NCI-H2227 (cell line): Measurements from ENCODE around the gene RXRA.
"Not testable (repeated sequence)": the region's sequence is repeated elsewhere in the genome, so short reads cannot be mapped to it uniquely, and the experiment has no call there.

Experiments
- DNase-seq: peaks from one replicate; lab custom pipeline; 2025; ENCODE audit not compliant: unreplicated experiment; lab: John Stamatoyannopoulos, UW

The RXRA gene

DNA sequence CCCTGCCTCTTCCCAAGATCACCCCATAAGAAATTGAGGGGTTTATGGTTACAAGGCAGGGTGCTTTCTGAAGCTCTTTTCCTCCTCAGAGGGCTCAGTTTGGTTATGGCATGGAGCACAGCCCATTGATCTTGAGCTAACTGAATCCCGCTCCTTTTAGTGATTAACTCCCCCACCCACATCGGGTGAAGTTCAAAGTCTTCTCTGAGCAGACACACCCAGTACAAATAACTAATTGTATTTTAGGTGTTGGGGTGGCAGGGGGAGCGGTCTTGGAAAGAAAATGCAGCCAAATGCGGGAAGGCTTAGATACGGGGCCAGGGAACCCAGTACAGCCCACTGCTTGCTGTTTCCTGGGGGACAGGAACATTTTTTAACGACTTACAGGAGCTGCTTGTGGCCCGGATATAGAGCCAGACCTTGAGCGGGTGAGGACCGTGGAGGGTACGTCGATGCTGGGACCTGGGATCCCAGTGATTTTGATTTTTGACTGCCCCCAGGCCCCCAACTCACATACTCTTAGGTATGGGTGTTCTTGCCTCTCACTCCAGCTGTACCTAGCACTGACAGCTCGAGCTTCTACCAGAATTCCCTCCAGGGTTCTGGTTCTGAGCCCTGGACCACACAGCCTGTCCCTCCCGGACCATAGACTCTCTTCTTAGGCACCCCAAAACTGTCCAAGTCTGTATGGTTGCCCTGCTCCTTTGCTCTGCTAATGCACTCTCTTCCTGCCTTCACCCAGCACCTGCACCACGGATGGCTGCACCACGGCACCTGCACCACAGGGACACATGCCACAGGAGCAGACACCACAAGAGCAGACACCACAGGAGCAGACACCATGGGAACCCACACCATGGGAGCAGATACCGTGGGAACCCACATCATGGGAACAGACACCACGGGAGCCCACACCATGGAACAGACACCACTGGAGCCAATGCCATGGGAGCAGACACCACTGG is 18.3 kb upstream of the RXRA start:
- DNase-seq: no peak

- DNase-seq: not testable (repeated sequence)
Measured at GRCh38 chr9:134308639-134309220, 17.5 kb upstream of the RXRA start.

DNA sequence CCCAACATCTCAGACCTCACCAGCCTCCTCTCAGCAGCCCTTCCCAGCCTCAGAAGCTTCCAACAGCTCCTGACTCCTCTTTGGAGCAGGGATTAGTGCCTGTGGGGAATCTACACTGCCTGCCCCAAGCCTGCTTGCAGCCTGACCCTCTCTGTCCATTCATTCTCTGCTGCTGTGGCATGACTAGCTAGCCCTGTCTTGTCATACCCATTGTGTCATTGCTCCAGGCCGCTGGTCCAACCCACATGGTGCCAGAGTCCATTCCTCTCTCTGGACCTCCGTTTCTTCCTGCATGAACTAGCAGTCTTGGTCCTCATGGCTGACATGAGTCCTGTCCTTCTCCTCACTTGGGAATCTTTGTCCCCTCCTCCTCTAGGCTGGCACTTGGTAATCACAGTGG is 12.8 kb upstream of the RXRA start:
- DNase-seq: no peak

DNA sequence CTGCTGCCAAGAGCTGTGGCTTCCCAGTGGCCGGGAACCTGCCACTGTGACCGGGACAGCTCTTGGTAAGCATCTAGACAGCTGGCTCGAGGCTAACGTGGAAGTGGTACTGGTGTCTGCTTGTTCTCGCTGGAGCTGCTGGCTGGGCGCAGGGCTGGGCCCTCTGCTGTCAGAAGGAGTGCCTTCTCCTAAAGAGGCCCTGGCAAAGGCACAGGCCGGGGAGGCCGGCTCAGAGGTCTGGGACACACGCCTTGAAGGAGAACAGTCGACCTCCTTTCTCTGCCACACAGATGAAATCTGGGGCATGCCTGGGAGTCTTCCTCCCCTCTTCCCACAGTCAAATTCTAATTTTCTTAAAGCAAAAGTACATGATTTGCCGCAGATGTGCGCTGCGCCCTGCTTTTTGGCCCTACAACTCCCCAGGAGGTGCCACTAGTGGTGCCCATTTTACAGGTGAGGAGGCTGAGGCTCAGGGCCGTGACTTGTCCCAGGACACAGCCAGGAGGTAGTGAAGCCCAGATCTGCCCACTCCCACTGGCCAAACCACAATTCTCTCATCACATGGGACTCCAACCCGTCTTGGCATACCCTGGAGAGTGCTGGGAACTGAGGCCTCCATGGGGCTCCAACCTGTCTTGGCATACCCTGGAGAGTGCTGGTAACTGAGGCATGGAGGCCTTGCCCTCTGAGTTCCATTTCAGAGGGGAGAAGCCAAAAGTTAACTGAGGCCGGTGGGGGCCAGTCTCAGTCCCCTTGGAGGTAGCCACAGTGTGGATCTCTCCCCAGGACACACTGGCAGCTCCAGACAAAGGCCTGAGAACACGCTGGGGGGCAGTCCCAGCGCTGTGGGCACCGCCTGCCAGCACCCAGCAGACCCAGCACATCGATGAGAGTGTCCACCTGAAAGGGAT is 12.0 kb upstream of the RXRA start:
- DNase-seq: no peak

DNA sequence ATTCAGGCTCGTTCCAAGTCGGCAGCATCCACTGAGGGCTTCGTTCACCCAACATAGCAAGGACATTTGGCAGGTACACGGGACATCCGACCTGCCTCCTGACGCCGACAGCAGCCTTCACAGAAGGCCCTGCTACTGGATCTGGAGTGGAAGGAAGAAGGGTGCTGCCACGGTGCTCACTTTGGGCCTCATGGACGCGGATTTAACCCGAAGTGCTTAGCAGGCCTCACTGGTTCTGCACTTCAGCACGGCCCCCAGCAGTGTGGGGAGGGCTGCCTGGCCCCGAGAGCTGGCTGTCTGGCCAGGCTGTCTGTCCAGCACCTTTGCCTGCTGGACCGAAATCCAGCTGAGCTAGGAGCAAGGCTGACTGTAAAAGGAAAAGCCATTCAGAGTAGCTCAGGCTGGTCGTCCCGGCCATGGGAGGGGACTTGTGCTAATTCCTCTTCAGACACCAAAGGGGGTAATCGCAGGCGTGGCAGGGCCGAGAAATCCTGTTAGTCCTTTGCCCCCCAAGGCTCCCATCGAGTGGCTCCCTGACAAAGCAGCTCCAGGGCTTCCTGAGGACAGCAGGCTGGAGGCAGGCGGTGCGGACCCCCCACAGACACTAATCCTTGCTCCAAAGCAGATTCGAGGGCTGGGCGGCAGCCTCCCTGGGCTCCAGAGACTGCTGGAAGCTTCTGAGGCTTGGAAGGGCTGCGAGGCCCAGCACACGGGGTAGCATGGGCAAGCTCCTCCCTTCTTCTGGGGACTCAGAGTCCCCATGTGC is 11.1 kb upstream of the RXRA start:
- DNase-seq: no peak

- no peak for DNase-seq
Measured at GRCh38 chr9:134315716-134316448, 10.4 kb upstream of the RXRA start.

DNA sequence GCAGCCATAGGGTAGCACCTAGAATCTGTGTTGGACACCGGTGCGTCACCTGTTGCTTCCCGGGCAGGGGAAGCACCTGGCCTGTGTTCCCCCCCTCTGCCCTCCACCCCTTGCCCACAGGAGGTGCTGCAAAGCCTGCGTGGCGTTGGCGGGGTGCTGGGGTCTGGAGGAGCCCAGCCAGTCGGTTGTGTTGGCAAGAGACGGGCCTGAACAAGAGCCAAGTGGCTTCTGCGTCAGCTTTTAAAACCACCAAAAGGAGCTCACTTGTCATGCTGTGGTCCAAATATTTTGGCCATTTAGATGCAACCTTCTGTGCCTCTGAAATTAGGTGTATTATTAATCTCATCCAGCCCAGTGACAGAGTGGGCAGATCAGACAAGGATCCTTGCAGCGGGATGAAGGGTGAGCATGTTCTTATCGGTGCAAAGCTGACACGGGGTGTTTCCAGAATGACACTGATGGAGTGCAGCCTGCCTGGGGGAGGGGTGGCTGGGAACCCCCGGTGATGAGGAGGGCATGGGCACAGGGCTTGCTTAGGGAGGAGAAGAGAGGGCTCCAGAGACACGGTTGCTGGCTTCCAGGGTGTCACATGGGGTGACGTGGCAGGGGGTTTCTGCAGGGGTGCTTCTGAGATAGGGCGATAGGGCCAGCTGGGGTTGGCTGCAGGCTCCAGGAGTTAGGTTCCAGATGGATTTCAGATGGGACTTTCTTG is 9.7 kb upstream of the RXRA start:
- DNase-seq: no peak

DNA sequence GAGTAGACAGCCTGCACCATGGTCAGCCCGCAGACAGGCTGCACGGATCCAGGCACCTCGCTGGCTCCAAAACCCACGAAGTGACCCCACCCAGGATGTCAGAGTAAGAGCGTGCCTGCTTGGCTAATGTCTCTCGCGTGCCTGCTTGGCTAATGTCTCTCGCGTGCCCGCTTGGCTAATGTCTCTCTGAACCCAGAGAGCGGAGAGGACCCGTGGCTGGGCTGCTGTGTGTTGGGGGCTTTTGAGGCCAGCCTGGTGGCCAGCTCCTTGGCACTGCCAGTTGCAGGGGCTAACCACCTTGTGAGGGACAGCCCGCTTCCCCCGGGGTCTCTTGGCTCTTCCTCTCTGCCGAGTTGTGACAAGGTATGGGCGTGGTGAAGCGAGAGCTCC is 8.9 kb upstream of the RXRA start:
- DNase-seq: no peak

GRCh38 chr9:134317790-134318414 is 8.4 kb upstream of the RXRA start:
- no peak for DNase-seq

DNA sequence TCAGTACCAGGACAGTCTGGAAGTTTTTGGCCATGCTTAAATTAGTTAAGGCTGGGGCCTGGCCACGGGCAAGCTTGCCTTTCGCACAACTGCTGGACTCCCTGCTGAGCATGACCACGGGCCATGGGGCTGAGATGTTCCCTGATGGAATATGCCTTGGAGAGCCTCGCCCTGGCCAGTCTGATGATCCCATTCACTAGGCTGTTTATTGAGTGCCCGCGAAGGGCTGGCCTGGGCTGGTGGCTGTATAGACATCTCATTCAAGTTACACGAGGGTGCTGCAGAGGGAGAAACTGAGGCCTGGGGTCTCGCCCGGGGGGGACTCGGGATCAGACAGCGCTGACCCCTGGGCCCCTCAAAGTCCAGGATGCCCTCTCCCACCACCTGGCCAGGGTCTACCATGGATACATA is 7.8 kb upstream of the RXRA start:
- no peak for DNase-seq

DNA sequence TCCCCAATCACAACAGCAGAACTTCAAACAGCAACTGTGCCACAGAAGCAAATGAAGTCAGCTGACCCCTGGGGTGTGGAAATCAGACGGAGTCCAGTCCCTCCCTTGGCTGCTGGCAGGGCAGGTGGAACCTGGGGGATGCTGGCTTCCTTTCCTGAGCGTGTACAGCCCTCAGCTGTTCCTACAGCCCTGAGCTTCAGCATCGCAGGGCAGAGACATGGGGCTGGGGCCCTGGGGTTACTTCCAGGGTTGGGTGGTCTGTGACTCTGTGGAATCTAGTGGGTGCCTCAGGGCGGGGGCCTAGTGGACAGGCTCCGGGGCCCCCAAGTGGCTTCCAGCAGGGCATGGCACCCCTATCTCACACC is 7.3 kb upstream of the RXRA start:
- DNase-seq: no peak

DNA sequence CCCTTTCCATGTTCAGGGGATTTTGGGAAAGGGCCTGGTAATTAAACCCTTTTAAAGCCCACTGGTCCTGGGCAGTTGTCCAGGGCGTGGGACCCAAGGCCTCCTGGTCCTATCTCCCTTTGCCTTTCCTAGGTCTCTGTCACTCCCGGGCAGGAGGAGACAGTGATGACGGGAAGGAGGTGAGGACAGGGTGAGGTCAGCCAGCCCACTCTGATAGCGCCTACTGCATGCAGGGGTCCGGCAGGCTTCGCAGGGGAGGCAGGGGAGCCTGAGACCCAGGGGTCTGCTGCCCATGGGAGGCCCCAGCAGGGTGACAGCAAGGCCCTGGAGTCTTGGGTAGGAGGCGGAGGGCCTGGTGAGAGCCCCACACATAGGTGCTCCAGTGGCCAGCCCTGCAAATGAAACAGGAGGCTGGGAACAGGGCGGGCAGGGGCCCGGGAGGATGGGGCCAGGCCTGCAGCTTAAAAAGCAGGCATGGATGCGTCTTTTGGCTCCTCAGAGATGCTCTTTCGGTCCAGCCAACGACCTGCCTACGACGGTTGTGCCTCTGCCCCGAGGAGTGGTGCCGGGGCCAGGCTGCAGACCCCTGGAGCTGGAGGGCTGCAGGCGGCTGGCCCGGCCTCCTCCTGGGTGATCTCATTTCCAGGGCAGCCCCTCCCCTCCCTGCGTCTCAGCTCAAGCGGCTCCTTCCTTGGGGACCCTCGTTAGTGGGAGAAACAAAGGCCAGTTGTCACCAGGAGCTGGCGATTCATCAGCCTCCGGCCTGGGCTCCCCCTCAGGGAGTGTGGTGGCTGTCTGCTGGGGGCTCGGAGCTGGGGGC is 6.7 kb upstream of the RXRA start:
- no peak for DNase-seq

- DNase-seq: peak; percentile 18
Measured at GRCh38 chr9:134320126-134320867, 6.0 kb upstream of the RXRA start.

- no peak for DNase-seq
Measured at GRCh38 chr9:134320868-134321471, 5.3 kb upstream of the RXRA start.

- no peak for DNase-seq
Measured at GRCh38 chr9:134321531-134321930, 4.7 kb upstream of the RXRA start.

- no peak for DNase-seq
Measured at GRCh38 chr9:134321946-134322741, 4.1 kb upstream of the RXRA start.
